ENCODE data around the gene C19orf53. TPM values are rescaled to one million over a fixed set of nuclear protein-coding genes. Genes with fewer than 3 reads are reported as not detected.

C19orf53 gene
- total and polyA plus RNA-seq, 2 donors (not counting 3 experiments of a cell fraction or from before 2014, with no cell fraction given): 113 to 239 TPM

- H3K27ac ChIP-seq (ENCODE audit: insufficient read depth, low read depth, low read length): no peak overlapping the region
- H3K4me1 ChIP-seq (ENCODE audit: control insufficient read depth, extremely low read depth, insufficient read depth, low read length): peaks cover 20% of the 10 kb centered on the region
- POLR2A ChIA-PET: interaction anchor here (1.1 kb wide), 1 partner anchor 11 kb away, joined by 3 read pairs; no protein-coding TSS in a partner anchor
- H3K9me1 ChIP-seq (replicated peaks; ENCODE audit: control insufficient read depth, extremely low read depth, insufficient read depth, low read length): no peaks in the 10 kb centered on the region
- TF ChIP-seq GATA2 (IDR thresholded peaks at IDR 0.05; ENCODE audit: insufficient read depth, insufficient read length, low read depth, low read length): no peak
- no peak for TF ChIP-seq CTCF (IDR thresholded peaks at IDR 0.05; ENCODE audit: extremely low read depth in 1 of 2, insufficient read depth in 1 of 2, low read depth in 1 of 2, low read length in 2 of 2)
- no peak for TF ChIP-seq FOS (IDR thresholded peaks at IDR 0.05; ENCODE audit: borderline replicate concordance, insufficient read depth, low read length)
- no peak overlapping the region for H3K9ac ChIP-seq (replicated peaks; ENCODE audit: extremely low read depth, insufficient read depth, low read length)
- no peaks in the 10 kb centered on the region for H4K20me1 ChIP-seq (replicated peaks; ENCODE audit: control insufficient read depth, extremely low read depth, insufficient read depth, low read length)
- H3K79me2 ChIP-seq (ENCODE audit: control insufficient read depth, insufficient read depth, low read length): peaks cover 10% of the 10 kb centered on the region
- FAIRE-seq: peak; percentile 18
- dilution Hi-C loops (cut with MboI; ENCODE audit: extremely low pct_ligation_motif_present, low sequenced_read_pairs): no loop called here
- intact Hi-C loops (cut with micrococcal nuclease): no loop called here
- H3K27me3 ChIP-seq (ENCODE audit: control insufficient read depth in 2 of 2, insufficient read depth in 2 of 2, low read length in 2 of 2): no peaks in the 10 kb centered on the region
- H3K4me2 ChIP-seq (ENCODE audit: insufficient read depth, low read length): no peak overlapping the region
- no peak overlapping the region for H2AFZ ChIP-seq (ENCODE audit: low read depth, low read length)
- CTCF ChIA-PET: interaction anchor here (1.1 to 5.7 kb wide), 3 partner anchors 14 to 200 kb away, joined by 3 to 48 read pairs (median 31); no protein-coding TSS in a partner anchor
- no peak for DNase-seq (ENCODE audit: low read depth, low spot score)
- no peaks in the 10 kb centered on the region for H3K9me3 ChIP-seq (replicated peaks; ENCODE audit: control insufficient read depth, insufficient read depth, low read length)
- BruUV-seq (replicated peaks): no TSS peak
- H3K4me3 ChIP-seq (replicated peaks in 1 of 3; ENCODE audit: insufficient read depth in 1 of 3, low read depth in 1 of 3, low read length in 3 of 3): no peak overlapping the region
- peaks cover 0 to 8% of the 10 kb centered on the region in 2 experiments for H3K36me3 ChIP-seq (ENCODE audit: control insufficient read depth in 2 of 2, extremely low read depth in 1 of 2, insufficient read depth in 2 of 2, low read length in 2 of 2)
Observed at GRCh38 chr19:13797870-13798269, 23.6 kb downstream of the C19orf53 start.

GRCh38 chr19:13799669-13800068, 25.4 kb downstream of the C19orf53 start:
- CTCF ChIA-PET: interaction anchor here (0.5 to 0.6 kb wide), 2 partner anchors 78 to 421 kb away, joined by 3 read pairs; no protein-coding TSS in a partner anchor

More at GRCh38 chr19:13799669-13800068, 25.4 kb downstream of the C19orf53 start:
- intact Hi-C loops (cut with micrococcal nuclease) (no loop called here), dilution Hi-C loops (cut with MboI; ENCODE audit: extremely low pct_ligation_motif_present, low sequenced_read_pairs) (no loop called here)
- DNase-seq (ENCODE audit: low read depth, low spot score) (no peak), FAIRE-seq (no peak)
- no peaks in the 10 kb centered on the region for H3K9me3 ChIP-seq (replicated peaks; ENCODE audit: control insufficient read depth, insufficient read depth, low read length)
- no peaks in the 10 kb centered on the region for H3K27me3 ChIP-seq (ENCODE audit: control insufficient read depth in 2 of 2, insufficient read depth in 2 of 2, low read length in 2 of 2)
- H3K4me2 ChIP-seq (ENCODE audit: insufficient read depth, low read length): no peak overlapping the region
- no peaks in the 10 kb centered on the region for H4K20me1 ChIP-seq (replicated peaks; ENCODE audit: control insufficient read depth, extremely low read depth, insufficient read depth, low read length)
- POLR2A ChIA-PET: no interaction called here
- BruUV-seq (replicated peaks): no TSS peak
- H3K4me3 ChIP-seq (replicated peaks in 1 of 3; ENCODE audit: insufficient read depth in 1 of 3, low read depth in 1 of 3, low read length in 3 of 3): no peak overlapping the region
- no peak overlapping the region for H3K27ac ChIP-seq (ENCODE audit: insufficient read depth, low read depth, low read length)
- TF ChIP-seq EZH2 (IDR thresholded peaks at IDR 0.05; ENCODE audit: borderline replicate concordance, low read depth, low read length, severe bottlenecking) (no peak), POLR2AphosphoS5 (IDR thresholded peaks at IDR 0.05; ENCODE audit: insufficient read depth, low read depth, low read length) (no peak), MAX (IDR thresholded peaks at IDR 0.05; ENCODE audit: insufficient read depth, insufficient read length) (no peak), JUN (IDR thresholded peaks at IDR 0.05; ENCODE audit: borderline replicate concordance, insufficient read depth, insufficient read length, low read depth) (no peak), MYC (IDR thresholded peaks at IDR 0.05; ENCODE audit: low read depth, low read length) (no peak), CTCF (IDR thresholded peaks at IDR 0.05; ENCODE audit: extremely low read depth in 1 of 2, insufficient read depth in 1 of 2, low read depth in 1 of 2, low read length in 2 of 2) (no peak), FOS (IDR thresholded peaks at IDR 0.05; ENCODE audit: borderline replicate concordance, insufficient read depth, low read length) (no peak), POLR2A (IDR thresholded peaks at IDR 0.05; ENCODE audit: low read depth, low read length) (no peak), GATA2 (IDR thresholded peaks at IDR 0.05; ENCODE audit: insufficient read depth, insufficient read length, low read depth, low read length) (no peak)
- H3K9ac ChIP-seq (replicated peaks; ENCODE audit: extremely low read depth, insufficient read depth, low read length): no peak overlapping the region
- H3K79me2 ChIP-seq (ENCODE audit: control insufficient read depth, insufficient read depth, low read length): peaks cover 10% of the 10 kb centered on the region
- H3K4me1 ChIP-seq (ENCODE audit: control insufficient read depth, extremely low read depth, insufficient read depth, low read length): peaks cover 16% of the 10 kb centered on the region
- H3K9me1 ChIP-seq (replicated peaks; ENCODE audit: control insufficient read depth, extremely low read depth, insufficient read depth, low read length): no peaks in the 10 kb centered on the region
- H2AFZ ChIP-seq (ENCODE audit: low read depth, low read length): no peak overlapping the region
- peaks cover 0 to 14% of the 10 kb centered on the region in 2 experiments for H3K36me3 ChIP-seq (ENCODE audit: control insufficient read depth in 2 of 2, extremely low read depth in 1 of 2, insufficient read depth in 2 of 2, low read length in 2 of 2)
